Ascending aorta (tissue), 2 donors: ENCODE data around the gene PPP2R5C. TPM values are rescaled to one million over a fixed set of nuclear protein-coding genes. Genes with fewer than 3 reads are reported as not detected.
A peak's percentile ranks its signal among the peaks of the same experiment; 100 is the strongest.

Source experiments
- DNase-seq, 2 donors: peaks; one replicate each; pipeline ENCODE4 v3.0.0-alpha.2; 2019; ENCODE audit warnings: low spot score in 2 of 2
- H3K27ac ChIP-seq, 2 donors: fragments of 200-600 bp; sonication (generic); one replicate each; pipeline ENCODE4 v1.5.1; 2016 to 2017; ENCODE audit warnings: mild to moderate bottlenecking in 1 of 2
- H3K27me3 ChIP-seq: fragments of 200-600 bp; sonication (generic); one replicate; pipeline ENCODE4 v1.5.1; 2017
- H3K36me3 ChIP-seq, 2 donors: fragments of 200-600 bp; sonication (generic); one replicate each; pipeline ENCODE4 v1.5.1; 2016
- H3K4me1 ChIP-seq, 2 donors: fragments of 200-600 bp; sonication (generic); one replicate each; pipeline ENCODE4 v1.5.1; 2016 to 2017; ENCODE audit warnings: mild to moderate bottlenecking in 1 of 2
- H3K4me3 ChIP-seq, 2 donors: fragments of 200-600 bp; sonication (generic); one replicate each; pipeline ENCODE4 v1.5.1; 2016 to 2017; ENCODE audit warnings: mild to moderate bottlenecking in 1 of 2
- H3K9me3 ChIP-seq, 2 donors: fragments of 200-600 bp; sonication (generic); one replicate each; pipeline ENCODE4 v1.5.1; 2016
- intact Hi-C: fragments of 100-400 bp; cut with DNase I; formaldehyde crosslinking; loops from one replicate; pipeline ENCODE4 v1.15.1; 2023
- total RNA-seq: library from RNA; depleted of rRNA; stranded (reverse); fragments of >200 nt; gene quantifications from one replicate; pipeline ENCODE4 v1.1.0, GENCODE V29; 2016
- TF ChIP-seq, protein P1 (sequence below), 3 experiments: fragments of 200-600 bp in 2 of 3; fragments of 450-650 bp in 1 of 3; sonication (generic) in 2 of 3; IDR thresholded peaks; one replicate each; pipeline ENCODE4 v1.5.1; 2016 to 2019; ENCODE audit warnings: antibody characterized with exemption in 3 of 3, mild to moderate bottlenecking in 1 of 3, moderate library complexity in 1 of 3

PPP2R5C gene
- total RNA-seq, 1 donor from 2014 or later: 45.6 TPM

DNA sequence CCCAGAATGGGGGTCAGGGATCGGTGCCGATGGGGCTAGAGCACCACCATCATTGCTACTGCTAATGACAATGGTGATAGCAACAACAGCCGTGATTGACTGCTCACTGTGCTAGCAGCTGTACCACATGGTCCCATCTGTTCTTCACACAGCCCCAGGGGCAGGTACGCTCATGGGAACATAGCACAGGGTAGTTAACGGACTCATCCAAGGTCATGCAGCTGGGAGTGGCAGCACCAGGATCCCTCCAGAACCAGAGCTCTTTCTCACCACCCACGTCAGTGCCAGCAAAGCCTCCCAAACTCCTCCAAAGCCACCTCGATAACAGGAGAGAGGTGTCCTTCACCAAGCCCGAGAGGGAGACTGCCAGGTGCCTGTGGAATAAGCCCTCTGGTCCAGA is 191.6 kb downstream of the PPP2R5C start:
- DNase-seq: no peak
- intact Hi-C loops: no loop called here
- H3K9me3 ChIP-seq: no peaks in the 10 kb centered on the region

DNA sequence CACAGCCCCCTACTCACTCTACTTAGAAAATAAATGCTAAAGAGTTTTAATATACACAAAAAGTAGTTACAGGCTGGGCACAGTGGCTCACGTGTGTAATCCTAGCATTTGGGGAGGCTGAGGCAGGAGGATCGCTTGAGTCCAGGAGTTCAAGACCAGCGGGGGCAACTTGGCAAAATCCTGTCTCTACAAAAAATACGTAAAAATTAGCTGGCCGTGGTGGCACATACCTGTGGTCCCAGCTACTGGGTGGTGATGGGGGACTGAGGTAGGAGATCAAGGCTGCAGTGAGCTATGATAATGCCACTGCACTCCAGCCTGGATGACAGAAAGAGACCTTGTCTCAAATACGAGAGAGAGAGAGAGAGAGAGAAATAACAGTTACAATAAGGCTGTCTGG is 193.0 kb downstream of the PPP2R5C start:
- H3K4me3 ChIP-seq: no peak overlapping the region
- TF ChIP-seq, protein P1, sequence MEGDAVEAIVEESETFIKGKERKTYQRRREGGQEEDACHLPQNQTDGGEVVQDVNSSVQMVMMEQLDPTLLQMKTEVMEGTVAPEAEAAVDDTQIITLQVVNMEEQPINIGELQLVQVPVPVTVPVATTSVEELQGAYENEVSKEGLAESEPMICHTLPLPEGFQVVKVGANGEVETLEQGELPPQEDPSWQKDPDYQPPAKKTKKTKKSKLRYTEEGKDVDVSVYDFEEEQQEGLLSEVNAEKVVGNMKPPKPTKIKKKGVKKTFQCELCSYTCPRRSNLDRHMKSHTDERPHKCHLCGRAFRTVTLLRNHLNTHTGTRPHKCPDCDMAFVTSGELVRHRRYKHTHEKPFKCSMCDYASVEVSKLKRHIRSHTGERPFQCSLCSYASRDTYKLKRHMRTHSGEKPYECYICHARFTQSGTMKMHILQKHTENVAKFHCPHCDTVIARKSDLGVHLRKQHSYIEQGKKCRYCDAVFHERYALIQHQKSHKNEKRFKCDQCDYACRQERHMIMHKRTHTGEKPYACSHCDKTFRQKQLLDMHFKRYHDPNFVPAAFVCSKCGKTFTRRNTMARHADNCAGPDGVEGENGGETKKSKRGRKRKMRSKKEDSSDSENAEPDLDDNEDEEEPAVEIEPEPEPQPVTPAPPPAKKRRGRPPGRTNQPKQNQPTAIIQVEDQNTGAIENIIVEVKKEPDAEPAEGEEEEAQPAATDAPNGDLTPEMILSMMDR (IDR thresholded peaks at IDR 0.05): no peak
- no peaks in the 10 kb centered on the region for H3K9me3 ChIP-seq
- no peaks in the 10 kb centered on the region for H3K27me3 ChIP-seq
- no peak overlapping the region for H3K27ac ChIP-seq
- DNase-seq: peak in 1 of 2 donors; percentile 16
- intact Hi-C loops: no loop called here
- no peaks in the 10 kb centered on the region for H3K36me3 ChIP-seq
- peaks cover 0 to under 1% of the 10 kb centered on the region in 2 donors for H3K4me1 ChIP-seq

More for the DNA sequence above, 191.6 kb downstream of the PPP2R5C start:
- TF ChIP-seq, protein P1 (IDR thresholded peaks at IDR 0.05): no peak
- no peaks in the 10 kb centered on the region for H3K36me3 ChIP-seq
- H3K27ac ChIP-seq: no peak overlapping the region
- no peaks in the 10 kb centered on the region for H3K27me3 ChIP-seq
- H3K4me1 ChIP-seq: peaks cover 7 to 10% of the 10 kb centered on the region in 2 donors
- no peak overlapping the region for H3K4me3 ChIP-seq

DNA sequence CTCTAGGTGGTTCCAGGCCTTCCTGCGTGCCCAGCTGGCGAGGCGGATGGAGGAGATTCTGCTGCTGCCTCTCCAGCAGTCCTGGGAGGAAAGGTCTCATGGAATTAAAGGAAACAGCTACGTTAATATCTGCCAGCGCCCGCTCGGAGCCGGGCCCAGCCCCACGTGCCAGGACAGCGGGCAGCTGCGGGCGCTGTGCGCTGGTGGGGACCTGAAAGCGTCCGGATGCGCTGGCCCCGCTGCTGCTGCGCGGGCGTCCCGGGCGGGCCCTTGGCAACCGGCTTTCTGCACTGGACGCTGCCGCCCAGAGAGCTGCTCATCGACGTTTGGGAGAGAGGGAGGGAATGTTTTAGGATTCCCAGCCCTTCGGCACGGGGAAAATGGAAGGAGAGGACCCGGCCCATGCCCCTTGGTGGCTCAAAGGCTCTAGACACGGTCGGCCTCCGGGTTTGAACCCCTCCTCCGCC is 194.2 kb downstream of the PPP2R5C start:
- H3K27ac ChIP-seq: no peak overlapping the region
- intact Hi-C loops: no loop called here
- H3K9me3 ChIP-seq: no peaks in the 10 kb centered on the region
- H3K27me3 ChIP-seq: no peaks in the 10 kb centered on the region
- DNase-seq: peak in 1 of 2 donors; percentile 48
- no peaks in the 10 kb centered on the region for H3K4me1 ChIP-seq
- TF ChIP-seq, protein P1 (IDR thresholded peaks at IDR 0.05): no peak
- no peak overlapping the region for H3K4me3 ChIP-seq
- H3K36me3 ChIP-seq: no peaks in the 10 kb centered on the region

DNA sequence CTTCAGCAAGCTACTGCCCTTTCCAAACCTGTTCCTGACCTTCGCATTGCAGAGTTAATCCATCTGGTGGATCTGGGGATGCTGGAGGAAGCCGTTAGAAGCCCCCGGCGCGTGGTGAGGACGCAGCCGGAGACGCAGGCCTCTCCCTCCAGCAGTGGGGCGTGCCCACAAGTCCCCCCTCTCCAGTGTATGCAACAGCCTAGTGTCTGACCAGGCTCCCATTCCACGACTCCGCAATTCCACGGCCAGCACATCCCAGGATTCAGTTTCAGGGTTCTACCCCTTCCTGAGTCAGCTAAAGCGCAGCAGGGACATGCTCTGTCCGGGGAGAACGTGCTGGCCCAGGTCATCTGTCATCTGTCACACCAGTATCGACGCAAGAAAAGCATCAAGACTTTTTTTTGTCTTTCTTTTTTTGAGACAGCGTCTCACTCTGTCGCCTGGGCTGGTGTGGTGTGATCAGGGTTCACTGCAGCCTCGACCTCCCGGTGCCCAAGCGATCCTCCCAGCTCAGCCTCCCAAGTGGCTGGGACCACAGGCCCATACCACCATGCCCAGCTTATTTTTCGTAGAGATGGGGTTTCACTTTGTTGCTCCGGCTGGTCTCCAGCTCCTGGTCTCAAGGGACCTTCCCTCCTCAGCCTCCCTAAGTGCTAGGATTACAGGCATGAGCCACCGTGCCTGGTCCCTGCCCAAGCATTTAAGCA is 194.8 kb downstream of the PPP2R5C start:
- H3K4me1 ChIP-seq: no peaks in the 10 kb centered on the region
- no peaks in the 10 kb centered on the region for H3K27me3 ChIP-seq
- H3K27ac ChIP-seq: no peak overlapping the region
- H3K9me3 ChIP-seq: no peaks in the 10 kb centered on the region
- no peaks in the 10 kb centered on the region for H3K36me3 ChIP-seq
- intact Hi-C loops: no loop called here
- peak in 1 of 2 donors; percentile 37 for DNase-seq
- H3K4me3 ChIP-seq: no peak overlapping the region
- TF ChIP-seq, protein P1 (IDR thresholded peaks at IDR 0.05): no peak

DNA sequence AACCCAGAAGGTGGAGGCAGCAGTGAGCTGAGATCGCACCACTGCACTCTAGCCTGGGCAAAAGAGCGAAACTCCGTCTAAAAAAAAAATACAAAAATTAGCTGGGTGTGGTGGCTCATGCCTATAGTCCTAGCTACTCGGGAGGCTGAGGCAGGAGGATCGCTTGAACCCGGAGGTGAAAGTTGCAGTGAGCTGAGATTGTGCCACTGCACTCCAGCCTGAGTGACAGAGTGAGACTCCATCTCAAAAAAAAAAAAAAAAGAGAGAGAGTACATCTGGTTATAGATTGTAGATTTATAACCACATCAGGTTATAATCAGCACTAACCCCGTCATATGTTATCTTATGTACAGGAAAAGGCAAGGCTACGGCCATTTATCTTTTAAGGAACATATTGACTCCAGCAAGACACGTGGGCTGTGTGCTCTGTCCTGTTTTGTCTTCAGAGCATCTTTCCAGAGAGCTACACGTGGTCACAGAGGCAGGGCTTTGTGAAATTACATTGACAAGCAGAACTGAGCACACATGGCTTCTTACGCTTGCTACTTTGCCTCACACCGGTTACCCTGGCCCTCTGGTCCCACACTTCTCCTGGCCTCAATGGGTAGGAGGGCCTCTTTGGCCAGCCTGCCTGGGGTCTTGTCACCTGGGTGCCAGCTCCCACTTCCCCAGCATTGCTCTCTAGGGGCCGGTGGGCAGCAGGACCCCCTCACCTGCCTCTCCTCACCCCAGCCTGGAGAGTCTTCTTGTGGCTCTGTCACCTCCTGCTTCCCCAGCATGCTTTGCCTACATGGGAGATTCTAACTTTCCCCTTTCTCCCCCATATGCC is 196.1 kb downstream of the PPP2R5C start:
- TF ChIP-seq, protein P1 (IDR thresholded peaks at IDR 0.05): no peak
- DNase-seq: peak in 1 of 2 donors; percentile 45
- no peak overlapping the region for H3K27ac ChIP-seq
- H3K9me3 ChIP-seq: no peaks in the 10 kb centered on the region
- intact Hi-C loops: no loop called here
- no peaks in the 10 kb centered on the region for H3K4me1 ChIP-seq
- no peaks in the 10 kb centered on the region for H3K36me3 ChIP-seq
- no peaks in the 10 kb centered on the region for H3K27me3 ChIP-seq
- no peak overlapping the region for H3K4me3 ChIP-seq
